ENCODE measurements around the gene ZFYVE28. TPM values are rescaled to one million over a fixed set of nuclear protein-coding genes. Genes with fewer than 3 reads are reported as not detected.

Gene ZFYVE28
- total RNA-seq, 1 donor from 2014 or later: 5.6 TPM

DNA sequence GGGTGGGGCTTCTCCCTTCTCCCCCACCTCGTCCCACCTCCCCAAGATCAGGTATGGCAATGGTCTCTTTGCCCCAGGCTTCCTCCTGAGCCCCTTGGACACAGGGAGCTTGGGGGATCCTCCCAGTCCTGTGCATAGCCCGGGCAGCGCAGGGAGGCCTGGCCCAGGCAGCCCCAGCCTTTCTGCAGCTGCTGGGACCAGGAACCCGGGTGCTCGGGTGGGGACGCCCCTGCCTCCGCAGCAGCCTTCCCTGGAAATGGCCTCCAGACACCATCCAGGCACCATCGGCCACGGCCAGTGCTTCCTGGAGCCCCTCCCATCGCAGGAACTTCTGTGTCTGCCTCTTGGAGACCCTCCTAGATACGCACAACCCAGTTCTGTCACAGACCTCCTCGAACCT lies 150.6 kb downstream of the ZFYVE28 start:
- TF ChIP-seq, protein P1, sequence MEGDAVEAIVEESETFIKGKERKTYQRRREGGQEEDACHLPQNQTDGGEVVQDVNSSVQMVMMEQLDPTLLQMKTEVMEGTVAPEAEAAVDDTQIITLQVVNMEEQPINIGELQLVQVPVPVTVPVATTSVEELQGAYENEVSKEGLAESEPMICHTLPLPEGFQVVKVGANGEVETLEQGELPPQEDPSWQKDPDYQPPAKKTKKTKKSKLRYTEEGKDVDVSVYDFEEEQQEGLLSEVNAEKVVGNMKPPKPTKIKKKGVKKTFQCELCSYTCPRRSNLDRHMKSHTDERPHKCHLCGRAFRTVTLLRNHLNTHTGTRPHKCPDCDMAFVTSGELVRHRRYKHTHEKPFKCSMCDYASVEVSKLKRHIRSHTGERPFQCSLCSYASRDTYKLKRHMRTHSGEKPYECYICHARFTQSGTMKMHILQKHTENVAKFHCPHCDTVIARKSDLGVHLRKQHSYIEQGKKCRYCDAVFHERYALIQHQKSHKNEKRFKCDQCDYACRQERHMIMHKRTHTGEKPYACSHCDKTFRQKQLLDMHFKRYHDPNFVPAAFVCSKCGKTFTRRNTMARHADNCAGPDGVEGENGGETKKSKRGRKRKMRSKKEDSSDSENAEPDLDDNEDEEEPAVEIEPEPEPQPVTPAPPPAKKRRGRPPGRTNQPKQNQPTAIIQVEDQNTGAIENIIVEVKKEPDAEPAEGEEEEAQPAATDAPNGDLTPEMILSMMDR (IDR thresholded peaks at IDR 0.05; ENCODE audit: borderline replicate concordance): no peak
- H3K27ac ChIP-seq (replicated peaks): no peak overlapping the region
- H3K9me3 ChIP-seq (replicated peaks): no peaks in the 10 kb centered on the region
- no peaks in the 10 kb centered on the region for H3K27me3 ChIP-seq (ENCODE audit: low read depth)
- peaks cover 6% of the 10 kb centered on the region for H3K36me3 ChIP-seq
- H3K4me3 ChIP-seq: no peak overlapping the region
- intact Hi-C loops (cut with micrococcal nuclease): no loop called here
- DNase-seq: no peak
- H3K4me1 ChIP-seq: peaks cover 62% of the 10 kb centered on the region

DNA sequence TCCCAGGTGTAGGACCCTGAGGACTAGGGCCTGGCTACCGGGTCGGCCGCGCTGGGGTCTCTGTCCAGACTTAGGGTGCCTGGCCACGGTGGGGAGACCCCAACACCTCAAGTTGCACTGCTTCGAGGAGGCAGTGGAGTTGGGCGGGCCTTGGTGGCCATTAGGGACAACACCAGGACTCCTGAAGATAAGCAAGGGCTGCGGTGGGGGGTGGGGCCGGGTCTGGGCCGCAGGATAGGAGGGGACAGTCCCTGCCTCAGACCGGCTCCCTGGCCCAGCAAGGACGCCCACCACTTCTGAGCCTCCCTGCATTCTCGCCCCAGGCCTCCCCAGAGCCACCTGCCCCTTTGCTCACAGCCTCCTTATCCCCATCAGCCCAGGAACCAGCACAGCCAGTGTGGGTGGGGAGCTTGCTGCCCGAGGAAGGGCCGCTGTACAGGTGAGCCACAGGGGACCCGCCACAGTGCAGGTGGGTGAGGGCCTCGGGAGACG lies 151.1 kb downstream of the ZFYVE28 start:
- no peaks in the 10 kb centered on the region for H3K27me3 ChIP-seq (ENCODE audit: low read depth)
- H3K4me1 ChIP-seq: peaks cover 66% of the 10 kb centered on the region
- peak overlapping the region; percentile 76 for H3K27ac ChIP-seq (replicated peaks)
- peaks cover 6% of the 10 kb centered on the region for H3K36me3 ChIP-seq
- TF ChIP-seq, protein P1 (IDR thresholded peaks at IDR 0.05; ENCODE audit: borderline replicate concordance): no peak
- no peak overlapping the region for H3K4me3 ChIP-seq
- no peak for DNase-seq
- intact Hi-C loops (cut with micrococcal nuclease): no loop called here
- H3K9me3 ChIP-seq (replicated peaks): no peaks in the 10 kb centered on the region

DNA sequence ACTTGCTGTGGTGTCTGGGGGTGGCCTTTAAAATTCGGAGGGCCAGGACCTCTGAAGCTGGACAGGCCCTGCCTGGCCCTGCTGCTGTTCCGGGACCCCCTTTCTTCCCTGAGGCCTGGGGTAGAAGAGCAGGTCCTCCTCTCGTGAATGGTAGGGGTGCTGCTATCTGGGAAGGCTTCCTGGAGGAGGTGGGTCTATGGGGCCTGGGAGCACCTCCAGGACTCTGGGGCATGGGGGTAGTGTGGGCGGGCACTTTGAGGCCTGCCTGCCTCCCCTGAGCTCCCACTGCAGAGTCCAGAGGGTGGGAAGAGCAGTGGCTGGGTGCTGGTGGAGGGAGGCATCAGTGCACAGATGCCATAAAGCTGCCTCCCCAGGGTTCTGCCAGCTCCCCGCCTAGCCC lies 151.6 kb downstream of the ZFYVE28 start:
- Histone ChIP-seq H3K4me3 (no peak overlapping the region), H3K9me3 (replicated peaks) (no peaks in the 10 kb centered on the region), H3K4me1 (peaks cover 66% of the 10 kb centered on the region), H3K27ac (replicated peaks) (peak overlapping the region; percentile 76), H3K27me3 (ENCODE audit: low read depth) (no peaks in the 10 kb centered on the region), H3K36me3 (peaks cover 6% of the 10 kb centered on the region)
- intact Hi-C loops (cut with micrococcal nuclease): no loop called here
- TF ChIP-seq, protein P1 (IDR thresholded peaks at IDR 0.05; ENCODE audit: borderline replicate concordance): no peak
- DNase-seq: no peak

DNA sequence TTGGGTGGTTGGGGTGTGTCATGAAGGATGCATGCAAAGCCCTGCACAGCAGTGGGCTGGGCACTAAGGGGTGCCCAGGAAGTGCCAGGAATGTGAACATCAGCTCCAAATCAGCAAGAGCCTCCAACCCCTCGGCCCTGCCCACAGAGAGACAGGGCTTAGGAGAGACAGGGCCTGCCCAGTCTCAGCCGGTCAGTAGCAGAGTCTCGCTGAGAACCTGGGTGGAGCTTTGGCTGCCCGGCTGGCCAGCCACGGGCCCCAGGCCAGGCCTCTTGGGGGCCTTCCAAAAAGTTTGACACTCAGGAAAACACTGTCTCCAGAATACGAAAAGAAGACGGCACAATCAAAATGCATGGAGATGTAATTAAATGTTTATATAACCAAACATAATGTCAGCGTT lies 152.3 kb downstream of the ZFYVE28 start:
- Histone ChIP-seq H3K4me1 (peaks cover 69% of the 10 kb centered on the region), H3K27ac (replicated peaks) (peak overlapping the region; percentile 76), H3K27me3 (ENCODE audit: low read depth) (no peaks in the 10 kb centered on the region), H3K9me3 (replicated peaks) (no peaks in the 10 kb centered on the region), H3K4me3 (peak overlapping the region; percentile 9), H3K36me3 (peaks cover 6% of the 10 kb centered on the region)
- DNase-seq: peak; percentile 85
- TF ChIP-seq, protein P1 (IDR thresholded peaks at IDR 0.05; ENCODE audit: borderline replicate concordance): no peak
- intact Hi-C loops (cut with micrococcal nuclease): no loop called here

DNA sequence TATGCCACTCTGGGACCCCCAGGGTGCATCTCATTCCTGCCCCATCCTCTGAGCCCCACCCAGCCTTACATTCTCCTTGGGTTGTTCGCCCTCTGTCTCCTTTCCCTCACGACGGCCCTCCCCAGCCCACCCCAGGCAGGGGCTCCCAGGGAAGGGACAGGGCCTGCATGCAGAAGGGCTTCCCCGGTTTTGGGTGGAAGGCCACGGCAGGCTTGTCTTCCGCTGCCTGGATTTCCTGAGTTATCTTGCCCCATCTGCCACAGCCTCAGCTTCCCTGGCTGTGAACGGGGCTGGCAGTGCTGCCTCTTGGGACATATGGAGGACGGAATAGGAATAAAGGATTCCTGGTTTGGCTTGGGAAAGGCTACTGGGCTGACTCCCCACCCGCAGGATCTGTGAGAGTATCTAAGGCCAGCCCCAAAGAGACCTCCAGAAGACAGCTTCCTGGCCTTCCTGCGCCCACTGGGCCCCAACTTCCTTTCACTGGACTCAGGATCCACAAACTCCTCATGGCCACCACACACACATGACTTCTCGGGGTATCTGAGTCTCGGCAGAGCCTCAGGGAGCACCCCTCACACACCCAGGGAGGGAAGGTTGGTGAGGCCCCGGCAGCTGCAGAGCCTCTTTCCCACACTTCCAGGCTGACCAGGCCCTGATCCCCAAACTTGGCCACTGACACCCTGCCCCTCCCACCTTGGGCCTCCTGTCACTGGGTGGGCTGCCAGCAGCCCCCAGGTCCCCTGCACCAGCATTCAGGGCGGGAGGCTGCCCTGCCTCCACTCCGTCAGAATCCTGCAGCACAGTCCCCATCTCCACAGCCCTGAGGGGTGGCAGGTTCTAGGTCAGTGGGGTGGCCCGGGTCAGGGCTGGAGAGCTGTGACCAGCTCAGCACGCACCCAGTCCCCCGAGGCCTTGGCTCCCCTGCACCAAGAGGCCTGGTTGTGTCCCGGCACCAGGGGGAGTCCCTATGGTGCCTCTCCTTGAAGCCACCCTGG lies 153.0 kb downstream of the ZFYVE28 start:
- H3K27me3 ChIP-seq (ENCODE audit: low read depth): no peaks in the 10 kb centered on the region
- intact Hi-C loops (cut with micrococcal nuclease): no loop called here
- no peaks in the 10 kb centered on the region for H3K9me3 ChIP-seq (replicated peaks)
- DNase-seq: no peak
- H3K27ac ChIP-seq (replicated peaks): peak overlapping the region; percentile 76
- H3K36me3 ChIP-seq: peaks cover under 1% of the 10 kb centered on the region
- H3K4me3 ChIP-seq: peak overlapping the region; percentile 9
- H3K4me1 ChIP-seq: peaks cover 77% of the 10 kb centered on the region
- TF ChIP-seq, protein P1 (IDR thresholded peaks at IDR 0.05; ENCODE audit: borderline replicate concordance): no peak
